Loucy (cell line): Measurements from ENCODE around the gene MYO9A.

Experiments used
- H2AFZ ChIP-seq: fragments of 200-600 bp; sonication (generic); 2 replicates; pipeline ENCODE4 v1.6.0; 2016; ENCODE audit warnings: antibody characterized with exemption, mild to moderate bottlenecking, low read length, moderate library complexity
- H3F3A ChIP-seq: fragments of 200-600 bp; 2 replicates; pipeline ENCODE4 v1.6.0; 2016; ENCODE audit warnings: antibody characterized with exemption, low read depth, mild to moderate bottlenecking
- H3K27me3 ChIP-seq: fragments of 200-600 bp; sonication (generic); 2 replicates; pipeline ENCODE4 v1.6.1; 2014; ENCODE audit warnings: low read length, mild to moderate bottlenecking; ENCODE audit not compliant: insufficient read depth, poor library complexity, severe bottlenecking
- H3K36me3 ChIP-seq: fragments of 200-600 bp; sonication (generic); 2 replicates; pipeline ENCODE4 v1.6.1; 2016; ENCODE audit warnings: low read length; ENCODE audit not compliant: insufficient read depth
- H3K4me1 ChIP-seq: fragments of 200-600 bp; sonication (generic); 2 replicates; pipeline ENCODE4 v1.5.1; 2014; ENCODE audit warnings: low read length, mild to moderate bottlenecking; ENCODE audit not compliant: insufficient read depth, poor library complexity, severe bottlenecking
- H3K4me2 ChIP-seq: fragments of 200-600 bp; sonication (generic); 2 replicates; pipeline ENCODE4 v1.6.0; 2014; ENCODE audit warnings: antibody characterized with exemption, low read length, low read depth, mild to moderate bottlenecking; ENCODE audit not compliant: poor library complexity, severe bottlenecking
- H3K4me3 ChIP-seq: fragments of 200-600 bp; sonication (generic); 2 replicates; pipeline ENCODE4 v1.5.1; 2014; ENCODE audit warnings: low read length, mild to moderate bottlenecking, mixed read lengths; ENCODE audit not compliant: poor library complexity, severe bottlenecking
- H3K79me2 ChIP-seq: fragments of 200-600 bp; sonication (generic); 2 replicates; pipeline ENCODE4 v1.6.1; 2014; ENCODE audit warnings: low read length; ENCODE audit not compliant: insufficient read depth
- H3K9ac ChIP-seq: fragments of 200-600 bp; sonication (generic); 2 replicates; pipeline ENCODE4 v1.6.0; 2014; ENCODE audit warnings: mild to moderate bottlenecking, low read depth, low read length, moderate library complexity; ENCODE audit not compliant: poor library complexity, severe bottlenecking
- H3K9me2 ChIP-seq: fragments of 200-600 bp; sonication (generic); replicated peaks from 2 replicates; pipeline ENCODE4 v1.6.1; 2016; ENCODE audit warnings: low read depth, low read length, mixed read lengths
- H3K9me3 ChIP-seq: fragments of 200-600 bp; sonication (generic); 2 replicates; pipeline ENCODE4 v1.6.1; 2014; ENCODE audit warnings: mild to moderate bottlenecking, antibody characterized with exemption, low read length, low read depth; ENCODE audit not compliant: insufficient read depth
- H4K20me1 ChIP-seq: fragments of 200-600 bp; sonication (generic); 2 replicates; pipeline ENCODE4 v1.6.0; 2014; ENCODE audit warnings: antibody characterized with exemption, low read length, mild to moderate bottlenecking; ENCODE audit not compliant: insufficient read depth, poor library complexity, severe bottlenecking
- CTCF ChIP-seq: fragments of 200-600 bp; sonication (generic); conservative IDR thresholded peaks from 2 replicates; pipeline ENCODE4 v1.5.1; 2014; ENCODE audit warnings: mild to moderate bottlenecking, antibody characterized with exemption, low read length
- EZH2phosphoT487 ChIP-seq: fragments of 200-600 bp; IDR thresholded peaks from 2 replicates; pipeline ENCODE4 v1.6.1; 2018; ENCODE audit warnings: antibody characterized with exemption, mild to moderate bottlenecking, moderate library complexity, borderline replicate concordance

MYO9A gene

GRCh38 chr15:71817351-71817750 is 300.6 kb downstream of the MYO9A start:
- Histone ChIP-seq H3K4me1 (no peaks in the 10 kb centered on the region), H2AFZ (no peak overlapping the region), H3K4me2 (no peak overlapping the region), H3K27me3 (no peaks in the 10 kb centered on the region), H3K79me2 (no peaks in the 10 kb centered on the region), H4K20me1 (no peaks in the 10 kb centered on the region), H3K9me3 (peaks cover 7% of the 10 kb centered on the region; the same call in 1 of the 2 replicates), H3K36me3 (no peaks in the 10 kb centered on the region), H3K4me3 (no peak overlapping the region), H3K9me2 (no peaks in the 10 kb centered on the region), H3F3A (no peaks in the 10 kb centered on the region), H3K9ac (no peak overlapping the region)
- TF ChIP-seq EZH2phosphoT487 (no peak), CTCF (no peak)

- no peaks in the 10 kb centered on the region for H3K79me2 ChIP-seq
- H2AFZ ChIP-seq, result no peak overlapping the region
- no peak overlapping the region for H3K4me3 ChIP-seq
- H3K4me2 ChIP-seq, result no peak overlapping the region
- no peaks in the 10 kb centered on the region for H3K9me3 ChIP-seq
- H3K36me3 ChIP-seq, result no peaks in the 10 kb centered on the region
- no peaks in the 10 kb centered on the region for H4K20me1 ChIP-seq
- H3K9me2 ChIP-seq, result no peaks in the 10 kb centered on the region
- no peak overlapping the region for H3K9ac ChIP-seq
- no peaks in the 10 kb centered on the region for H3K27me3 ChIP-seq
- no peaks in the 10 kb centered on the region for H3F3A ChIP-seq
- TF ChIP-seq EZH2phosphoT487 (no peak), CTCF (no peak)
- H3K4me1 ChIP-seq, result no peaks in the 10 kb centered on the region
Measured at GRCh38 chr15:71815301-71815700, 302.6 kb downstream of the MYO9A start.

GRCh38 chr15:71813723-71814470 is 304.1 kb downstream of the MYO9A start:
- Histone ChIP-seq H3K4me1 (no peaks in the 10 kb centered on the region), H4K20me1 (no peaks in the 10 kb centered on the region), H3K27me3 (no peaks in the 10 kb centered on the region), H3F3A (no peaks in the 10 kb centered on the region), H3K9me3 (no peaks in the 10 kb centered on the region), H2AFZ (no peak overlapping the region), H3K79me2 (no peaks in the 10 kb centered on the region), H3K9me2 (no peaks in the 10 kb centered on the region), H3K9ac (no peak overlapping the region), H3K4me3 (no peak overlapping the region), H3K4me2 (no peak overlapping the region), H3K36me3 (no peaks in the 10 kb centered on the region)
- TF ChIP-seq EZH2phosphoT487 (no peak), CTCF (no peak)
